Keratinocyte (primary cell): Measurements from ENCODE around the gene NALCN. TPM values are rescaled to one million over a fixed set of nuclear protein-coding genes. Genes with fewer than 3 reads are reported as not detected.

Experiments
- DNase-seq: peaks from one replicate; pipeline ENCODE4 v3.0.0-alpha.2; 2011; ENCODE audit warnings: low read depth, missing footprints, low spot score
- FAIRE-seq: peaks from 2 replicates; lab custom pipeline; 2011; peaks lifted over from hg19 to GRCh38; lab: Jason Lieb, UNC
- H2AFZ ChIP-seq: 2 replicates; pipeline ENCODE4 v1.6.0; 2012; ENCODE audit warnings: low read length, control low read depth, inconsistent platforms; ENCODE audit not compliant: control insufficient read depth
- H3K27ac ChIP-seq: 2 replicates; pipeline ENCODE4 v1.5.1; 2011; ENCODE audit warnings: low read length; ENCODE audit not compliant: control insufficient read depth, insufficient read depth
- H3K27me3 ChIP-seq: 3 replicates; pipeline ENCODE4 v1.6.0; 2011; ENCODE audit warnings: low read length; ENCODE audit not compliant: control insufficient read depth, insufficient read depth; ENCODE audit errors: extremely low read depth
- H3K36me3 ChIP-seq, 2 experiments: 2 replicates in 1 of 2; 3 replicates in 1 of 2; pipeline ENCODE4 v1.5.1; 2011; ENCODE audit warnings: low read length in 2 of 2, mild to moderate bottlenecking in 1 of 2; ENCODE audit not compliant: control insufficient read depth in 2 of 2, insufficient read depth in 2 of 2; ENCODE audit errors: extremely low read depth in 1 of 2
- H3K4me1 ChIP-seq: 3 replicates; pipeline ENCODE4 v1.5.1; 2011; ENCODE audit warnings: low read length; ENCODE audit not compliant: control insufficient read depth, insufficient read depth; ENCODE audit errors: extremely low read depth
- H3K4me2 ChIP-seq: 3 replicates; pipeline ENCODE4 v1.6.0; 2011; ENCODE audit warnings: low read depth, low read length; ENCODE audit not compliant: control insufficient read depth, insufficient read depth; ENCODE audit errors: extremely low read depth
- H3K4me3 ChIP-seq, 3 experiments: fragments of 200-600 bp in 1 of 3; sonication (generic) in 1 of 3; 2 replicates in 2 of 3; 3 replicates in 1 of 3; pipeline ENCODE4 v1.5.1; 2011 to 2016; ENCODE audit warnings: low read length in 3 of 3, mild to moderate bottlenecking in 3 of 3, control low read depth in 2 of 3, inconsistent platforms in 1 of 3, low read depth in 1 of 3, mixed read lengths in 1 of 3, mixed run types in 1 of 3, moderate library complexity in 1 of 3; ENCODE audit not compliant: control insufficient read depth in 2 of 3, insufficient read depth in 2 of 3; ENCODE audit errors: extremely low read depth in 1 of 3
- H3K79me2 ChIP-seq: 2 replicates; pipeline ENCODE4 v1.6.0; 2012; ENCODE audit warnings: low read length; ENCODE audit not compliant: control insufficient read depth, insufficient read depth
- H3K9ac ChIP-seq: 3 replicates; pipeline ENCODE4 v1.6.0; 2011; ENCODE audit warnings: low read length; ENCODE audit not compliant: control insufficient read depth, insufficient read depth; ENCODE audit errors: extremely low read depth
- H3K9me1 ChIP-seq: 3 replicates; pipeline ENCODE4 v1.6.0; 2011; ENCODE audit warnings: low read length; ENCODE audit not compliant: control insufficient read depth, insufficient read depth; ENCODE audit errors: extremely low read depth
- H3K9me3 ChIP-seq: 2 replicates; pipeline ENCODE4 v1.5.1; 2012; ENCODE audit warnings: low read depth, low read length; ENCODE audit not compliant: control insufficient read depth
- H4K20me1 ChIP-seq: 3 replicates; pipeline ENCODE4 v1.6.0; 2011; ENCODE audit warnings: low read length; ENCODE audit not compliant: control insufficient read depth, insufficient read depth; ENCODE audit errors: extremely low read depth
- EZH2 ChIP-seq: IDR thresholded peaks from one replicate; pipeline ENCODE4 v1.6.1; 2012; ENCODE audit warnings: inconsistent platforms, mild to moderate bottlenecking, low read length, moderate library complexity
- dilution Hi-C: fragments of 300-500 bp; cut with MboI; formaldehyde crosslinking; loops from one replicate; pipeline ENCODE4 v1.7.0; 2020; ENCODE audit warnings: low sequenced_read_pairs; ENCODE audit not compliant: extremely low pct_ligation_motif_present
- polyA plus RNA-seq, 5 experiments: library from polyadenylated mRNA; depleted of rRNA in 3 of 5; stranded (reverse) in 3 of 5; stranded (forward) in 1 of 5; unstranded in 1 of 5; fragments of >200 nt; gene quantifications; 1 replicate in 1 of 5; 2 replicates in 3 of 5; 3 replicates in 1 of 5; pipeline versions ENCODE4 v1.2.1 to v1.2.3, GENCODE V29; 2011 to 2012; ENCODE audit warnings: missing spikeins in 2 of 5, low read depth in 1 of 5, low replicate concordance in 1 of 5
- TF ChIP-seq, protein P1 (sequence below), 3 experiments: IDR thresholded peaks in 1 of 3; conservative IDR thresholded peaks in 1 of 3; optimal IDR thresholded peaks in 1 of 3; 2 replicates in 2 of 3; 3 replicates in 1 of 3; pipeline versions ENCODE3 to v1.5.1; 2011; ENCODE audit warnings: low read length in 3 of 3, mild to moderate bottlenecking in 3 of 3, moderate library complexity in 2 of 3, control low read depth in 1 of 3, inconsistent platforms in 1 of 3; ENCODE audit not compliant: insufficient read depth in 2 of 3; ENCODE audit errors: extremely low read depth in 1 of 3

The NALCN gene
- polyA plus RNA-seq, 1 donor (not counting 4 experiments of a cell fraction or from before 2014, with no cell fraction given) = 0.16 TPM

DNA sequence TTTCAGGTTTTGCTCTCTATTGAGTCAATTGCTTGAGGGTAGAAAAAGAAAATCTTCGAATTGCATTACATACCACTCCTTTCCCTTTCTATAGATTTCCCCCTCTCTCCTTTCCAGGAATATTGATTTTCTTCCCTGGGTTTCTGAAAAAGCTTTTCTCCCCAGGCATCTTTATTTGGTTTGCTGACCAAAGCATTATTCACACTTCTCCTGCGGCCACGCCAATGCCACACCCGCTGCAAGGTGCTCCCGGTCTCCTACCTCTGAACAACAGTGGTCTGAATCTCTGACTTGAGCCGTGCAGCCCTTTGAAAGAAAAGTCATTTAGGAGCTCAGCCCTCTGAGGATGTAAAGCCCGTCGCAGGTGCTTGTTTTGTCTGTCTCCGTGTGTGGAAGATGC, 390.8 kb downstream of the NALCN start:
- no peaks in the 10 kb centered on the region for H3K27me3 ChIP-seq
- H3K9me1 ChIP-seq = no peaks in the 10 kb centered on the region
- no peak overlapping the region for H3K4me2 ChIP-seq
- no peak overlapping the region for H2AFZ ChIP-seq
- no peaks in the 10 kb centered on the region for H3K79me2 ChIP-seq
- TF ChIP-seq, protein P1, sequence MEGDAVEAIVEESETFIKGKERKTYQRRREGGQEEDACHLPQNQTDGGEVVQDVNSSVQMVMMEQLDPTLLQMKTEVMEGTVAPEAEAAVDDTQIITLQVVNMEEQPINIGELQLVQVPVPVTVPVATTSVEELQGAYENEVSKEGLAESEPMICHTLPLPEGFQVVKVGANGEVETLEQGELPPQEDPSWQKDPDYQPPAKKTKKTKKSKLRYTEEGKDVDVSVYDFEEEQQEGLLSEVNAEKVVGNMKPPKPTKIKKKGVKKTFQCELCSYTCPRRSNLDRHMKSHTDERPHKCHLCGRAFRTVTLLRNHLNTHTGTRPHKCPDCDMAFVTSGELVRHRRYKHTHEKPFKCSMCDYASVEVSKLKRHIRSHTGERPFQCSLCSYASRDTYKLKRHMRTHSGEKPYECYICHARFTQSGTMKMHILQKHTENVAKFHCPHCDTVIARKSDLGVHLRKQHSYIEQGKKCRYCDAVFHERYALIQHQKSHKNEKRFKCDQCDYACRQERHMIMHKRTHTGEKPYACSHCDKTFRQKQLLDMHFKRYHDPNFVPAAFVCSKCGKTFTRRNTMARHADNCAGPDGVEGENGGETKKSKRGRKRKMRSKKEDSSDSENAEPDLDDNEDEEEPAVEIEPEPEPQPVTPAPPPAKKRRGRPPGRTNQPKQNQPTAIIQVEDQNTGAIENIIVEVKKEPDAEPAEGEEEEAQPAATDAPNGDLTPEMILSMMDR (optimal IDR thresholded peaks at IDR 0.05 in 1 of 3, IDR thresholded peaks at IDR 0.05 in 1 of 3, conservative IDR thresholded peaks at IDR 0.05 in 1 of 3; ENCODE audit: extremely low read depth in 1 of 3, insufficient read depth in 2 of 3, low read length in 3 of 3) = no peak
- no peaks in the 10 kb centered on the region for H4K20me1 ChIP-seq
- no peaks in the 10 kb centered on the region for H3K9me3 ChIP-seq
- FAIRE-seq (no peak), DNase-seq (no peak)
- dilution Hi-C loops = no loop called here
- no peak overlapping the region for H3K9ac ChIP-seq
- no peak overlapping the region for H3K4me3 ChIP-seq
- no peak overlapping the region for H3K27ac ChIP-seq
- H3K36me3 ChIP-seq = no peaks in the 10 kb centered on the region
- no peaks in the 10 kb centered on the region for H3K4me1 ChIP-seq

DNA sequence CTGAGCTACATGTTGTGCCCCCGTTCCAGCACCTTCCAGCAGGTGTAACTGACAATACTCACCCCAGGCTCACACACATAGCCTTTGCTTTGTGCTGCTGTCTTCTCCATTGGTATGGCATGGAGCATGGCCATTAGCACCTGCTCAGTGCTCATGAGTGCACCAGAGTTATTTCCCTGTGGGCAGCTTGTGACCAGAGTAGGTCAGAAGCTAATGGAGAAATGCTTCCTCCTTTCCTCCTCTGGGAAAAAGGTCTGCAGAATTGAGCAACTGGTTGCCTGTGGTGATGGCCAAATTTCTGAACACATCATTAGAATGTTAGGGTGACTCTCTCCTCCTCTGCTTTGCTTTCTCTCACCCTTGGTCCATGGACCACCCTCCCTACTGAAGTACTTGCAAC, 397.2 kb downstream of the NALCN start:
- TF ChIP-seq, protein P1 (optimal IDR thresholded peaks at IDR 0.05 in 1 of 3, IDR thresholded peaks at IDR 0.05 in 1 of 3, conservative IDR thresholded peaks at IDR 0.05 in 1 of 3; ENCODE audit: extremely low read depth in 1 of 3, insufficient read depth in 2 of 3, low read length in 3 of 3) = no peak
- TF ChIP-seq EZH2 = no peak
- H3K9ac ChIP-seq = no peak overlapping the region
- H4K20me1 ChIP-seq = no peaks in the 10 kb centered on the region
- no peak for FAIRE-seq
- no peak overlapping the region for H2AFZ ChIP-seq
- no peak overlapping the region for H3K4me3 ChIP-seq
- H3K79me2 ChIP-seq = no peaks in the 10 kb centered on the region
- DNase-seq = no peak
- no peaks in the 10 kb centered on the region for H3K36me3 ChIP-seq
- H3K27ac ChIP-seq = no peak overlapping the region
- no peaks in the 10 kb centered on the region for H3K4me1 ChIP-seq
- no peaks in the 10 kb centered on the region for H3K9me1 ChIP-seq
- H3K9me3 ChIP-seq = no peaks in the 10 kb centered on the region
- no peak overlapping the region for H3K4me2 ChIP-seq
- dilution Hi-C loops = no loop called here
- no peaks in the 10 kb centered on the region for H3K27me3 ChIP-seq
